K562 (cell line): ENCODE measurements around the gene CNNM4. TPM values are rescaled to one million over a fixed set of nuclear protein-coding genes. Genes with fewer than 3 reads are reported as not detected.

Source experiments
- CBFA2T3 ChIP-seq: fragments of 450-650 bp; IDR thresholded peaks from 2 replicates; pipeline ENCODE4 v1.6.1; 2017
- CBX3 ChIP-seq, 2 experiments: IDR thresholded peaks; 1 replicate in 1 of 2; 2 replicates in 1 of 2; pipeline ENCODE4 v1.6.1; 2012; ENCODE audit warnings: inconsistent platforms in 2 of 2, low read length in 2 of 2, borderline replicate concordance in 1 of 2, control low read depth in 1 of 2
- FOSL1 ChIP-seq: fragments of 200-800 bp; sonication (Bioruptor generic); conservative IDR thresholded peaks from 2 replicates; pipeline ENCODE4 v1.6.1; 2016; ENCODE audit warnings: missing genetic modification characterization, missing compliant biosample characterization
- FOXK1 ChIP-seq: sonication (generic); formaldehyde crosslinking; IDR thresholded peaks from 2 replicates; pipeline ENCODE4 v1.8.0; 2022; ENCODE audit warnings: missing genetic modification reagents, mild to moderate bottlenecking, borderline replicate concordance
- GTF2E2 ChIP-seq: fragments of 200-800 bp; sonication (Bioruptor generic); IDR thresholded peaks from 2 replicates; pipeline ENCODE4 v1.6.1; 2016; ENCODE audit warnings: missing genetic modification characterization, missing compliant biosample characterization
- NR4A1 ChIP-seq, 2 experiments: fragments of 250-450 bp in 1 of 2; fragments of 450-650 bp in 1 of 2; sonication (Bioruptor Pico) in 1 of 2; IDR thresholded peaks; 2 replicates each; pipeline versions ENCODE4 v1.4.0 to v1.6.1; 2016 to 2020; ENCODE audit warnings: mild to moderate bottlenecking in 2 of 2, missing compliant biosample characterization in 1 of 2, missing genetic modification characterization in 1 of 2, moderate library complexity in 1 of 2
- PHF8 ChIP-seq: fragments of 200-600 bp; sonication (generic); IDR thresholded peaks from 2 replicates; pipeline ENCODE4 v1.6.1; 2012; ENCODE audit warnings: mixed run types, mild to moderate bottlenecking, inconsistent platforms, low read length, moderate library complexity, borderline replicate concordance
- POLR2B ChIP-seq: fragments of 450-650 bp; IDR thresholded peaks from 2 replicates; pipeline ENCODE4 v1.6.1; 2018; ENCODE audit warnings: low read depth; ENCODE audit not compliant: partially characterized antibody
- ZBTB7A ChIP-seq: IDR thresholded peaks from 2 replicates; pipeline ENCODE4 v1.6.1; 2011; ENCODE audit warnings: low read depth, mild to moderate bottlenecking, low read length, moderate library complexity, borderline replicate concordance; ENCODE audit not compliant: control insufficient read depth
- ZNF561 ChIP-seq: fragments of 450-650 bp; formaldehyde crosslinking; conservative IDR thresholded peaks from 2 replicates; pipeline ENCODE4 v1.4.0; 2020; ENCODE audit warnings: mild to moderate bottlenecking, moderate library complexity
- ZNF589 ChIP-seq: fragments of 200-800 bp; sonication (Bioruptor generic); IDR thresholded peaks from 2 replicates; pipeline ENCODE4 v1.6.1; 2016; ENCODE audit warnings: low read depth, missing genetic modification characterization, missing compliant biosample characterization
- polyA plus RNA-seq, 8 experiments: library from polyadenylated mRNA; depleted of rRNA in 4 of 8; stranded (reverse) in 5 of 8; unstranded in 3 of 8; fragments of >200 nt; fragmentation: Nextera tagmentation in 2 of 8; fragmentation: Illumina TruSeq in 1 of 8; extraction: Ambion mirVana in 2 of 8; extraction: Trizol in 1 of 8; gene quantifications; 2 replicates each; pipeline versions ENCODE4 v1.2.1 to v1.2.3, GENCODE V29; 2011 to 2014; ENCODE audit warnings: inconsistent platforms in 1 of 8, missing spikeins in 1 of 8
- total RNA-seq, 7 experiments: library from RNA; depleted of rRNA in 6 of 7; stranded (reverse); fragments of >200 nt in 6 of 7; fragmentation: Illumina TruSeq in 2 of 7; extraction: Trizol in 2 of 7; gene quantifications; 2 replicates each; pipeline versions ENCODE4 v1.2.1 to v1.2.3, GENCODE V29; 2011 to 2021; ENCODE audit warnings: low replicate concordance in 1 of 7
- TF ChIP-seq, protein P1 (sequence below): sonication (generic); formaldehyde crosslinking; IDR thresholded peaks from 2 replicates; pipeline ENCODE4 v1.8.1; 2023; ENCODE audit warnings: mild to moderate bottlenecking, missing genetic modification reagents, moderate library complexity
- TF ChIP-seq, protein P2 (sequence below): sonication (generic); formaldehyde crosslinking; IDR thresholded peaks from 2 replicates; pipeline ENCODE4 v1.8.1; 2023; ENCODE audit warnings: missing genetic modification reagents, mild to moderate bottlenecking, borderline replicate concordance
- TF ChIP-seq, protein P3 (sequence below): sonication (generic); formaldehyde crosslinking; IDR thresholded peaks from 2 replicates; pipeline ENCODE4 v1.8.0; 2022; ENCODE audit warnings: mild to moderate bottlenecking, missing genetic modification reagents
- TF ChIP-seq, protein P4 (sequence below): fragments of 450-650 bp; IDR thresholded peaks from 2 replicates; pipeline ENCODE4 v1.7.1; 2018; ENCODE audit warnings: mild to moderate bottlenecking, low read depth; ENCODE audit not compliant: partially characterized antibody

CNNM4 gene
- total and polyA plus RNA-seq, 9 of the 15 experiments (the other 6 are each of a cell fraction or from before 2014, with no cell fraction given): 0.96 to 6.3 (median 2.8) TPM

DNA sequence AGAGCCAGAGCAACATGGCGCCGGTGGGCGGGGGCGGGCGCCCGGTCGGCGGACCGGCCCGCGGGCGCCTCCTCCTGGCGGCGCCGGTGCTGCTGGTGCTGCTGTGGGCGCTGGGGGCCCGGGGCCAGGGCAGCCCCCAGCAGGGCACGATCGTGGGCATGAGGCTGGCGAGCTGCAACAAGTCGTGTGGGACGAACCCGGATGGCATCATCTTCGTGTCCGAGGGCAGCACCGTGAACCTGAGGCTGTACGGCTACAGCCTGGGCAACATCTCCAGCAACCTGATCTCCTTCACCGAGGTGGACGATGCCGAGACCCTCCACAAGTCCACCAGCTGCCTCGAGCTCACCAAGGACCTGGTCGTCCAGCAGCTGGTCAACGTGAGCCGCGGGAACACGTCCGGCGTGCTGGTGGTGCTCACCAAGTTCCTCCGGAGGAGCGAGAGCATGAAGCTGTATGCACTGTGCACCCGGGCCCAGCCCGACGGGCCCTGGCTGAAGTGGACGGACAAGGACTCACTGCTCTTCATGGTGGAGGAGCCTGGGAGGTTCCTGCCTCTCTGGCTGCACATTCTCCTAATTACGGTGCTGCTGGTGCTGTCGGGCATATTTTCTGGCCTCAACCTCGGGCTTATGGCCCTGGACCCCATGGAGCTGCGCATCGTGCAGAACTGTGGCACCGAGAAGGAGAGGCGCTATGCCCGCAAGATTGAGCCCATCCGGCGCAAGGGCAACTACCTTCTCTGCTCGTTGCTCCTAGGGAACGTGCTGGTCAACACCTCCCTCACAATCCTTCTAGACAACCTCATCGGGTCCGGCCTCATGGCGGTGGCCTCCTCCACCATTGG is 507 bp downstream of the CNNM4 start (continued):
- TF ChIP-seq, protein P1, sequence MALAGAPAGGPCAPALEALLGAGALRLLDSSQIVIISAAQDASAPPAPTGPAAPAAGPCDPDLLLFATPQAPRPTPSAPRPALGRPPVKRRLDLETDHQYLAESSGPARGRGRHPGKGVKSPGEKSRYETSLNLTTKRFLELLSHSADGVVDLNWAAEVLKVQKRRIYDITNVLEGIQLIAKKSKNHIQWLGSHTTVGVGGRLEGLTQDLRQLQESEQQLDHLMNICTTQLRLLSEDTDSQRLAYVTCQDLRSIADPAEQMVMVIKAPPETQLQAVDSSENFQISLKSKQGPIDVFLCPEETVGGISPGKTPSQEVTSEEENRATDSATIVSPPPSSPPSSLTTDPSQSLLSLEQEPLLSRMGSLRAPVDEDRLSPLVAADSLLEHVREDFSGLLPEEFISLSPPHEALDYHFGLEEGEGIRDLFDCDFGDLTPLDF (CRISPR knock-in tag): 0 out of 2 replicates have a peak, but pooled peaks have one; percentile 53
- TF ChIP-seq ZNF561 (CRISPR knock-in tag): no peak
- TF ChIP-seq PHF8: peak; percentile 53; the same call in 1 of the 2 replicates
- TF ChIP-seq, protein P2, sequence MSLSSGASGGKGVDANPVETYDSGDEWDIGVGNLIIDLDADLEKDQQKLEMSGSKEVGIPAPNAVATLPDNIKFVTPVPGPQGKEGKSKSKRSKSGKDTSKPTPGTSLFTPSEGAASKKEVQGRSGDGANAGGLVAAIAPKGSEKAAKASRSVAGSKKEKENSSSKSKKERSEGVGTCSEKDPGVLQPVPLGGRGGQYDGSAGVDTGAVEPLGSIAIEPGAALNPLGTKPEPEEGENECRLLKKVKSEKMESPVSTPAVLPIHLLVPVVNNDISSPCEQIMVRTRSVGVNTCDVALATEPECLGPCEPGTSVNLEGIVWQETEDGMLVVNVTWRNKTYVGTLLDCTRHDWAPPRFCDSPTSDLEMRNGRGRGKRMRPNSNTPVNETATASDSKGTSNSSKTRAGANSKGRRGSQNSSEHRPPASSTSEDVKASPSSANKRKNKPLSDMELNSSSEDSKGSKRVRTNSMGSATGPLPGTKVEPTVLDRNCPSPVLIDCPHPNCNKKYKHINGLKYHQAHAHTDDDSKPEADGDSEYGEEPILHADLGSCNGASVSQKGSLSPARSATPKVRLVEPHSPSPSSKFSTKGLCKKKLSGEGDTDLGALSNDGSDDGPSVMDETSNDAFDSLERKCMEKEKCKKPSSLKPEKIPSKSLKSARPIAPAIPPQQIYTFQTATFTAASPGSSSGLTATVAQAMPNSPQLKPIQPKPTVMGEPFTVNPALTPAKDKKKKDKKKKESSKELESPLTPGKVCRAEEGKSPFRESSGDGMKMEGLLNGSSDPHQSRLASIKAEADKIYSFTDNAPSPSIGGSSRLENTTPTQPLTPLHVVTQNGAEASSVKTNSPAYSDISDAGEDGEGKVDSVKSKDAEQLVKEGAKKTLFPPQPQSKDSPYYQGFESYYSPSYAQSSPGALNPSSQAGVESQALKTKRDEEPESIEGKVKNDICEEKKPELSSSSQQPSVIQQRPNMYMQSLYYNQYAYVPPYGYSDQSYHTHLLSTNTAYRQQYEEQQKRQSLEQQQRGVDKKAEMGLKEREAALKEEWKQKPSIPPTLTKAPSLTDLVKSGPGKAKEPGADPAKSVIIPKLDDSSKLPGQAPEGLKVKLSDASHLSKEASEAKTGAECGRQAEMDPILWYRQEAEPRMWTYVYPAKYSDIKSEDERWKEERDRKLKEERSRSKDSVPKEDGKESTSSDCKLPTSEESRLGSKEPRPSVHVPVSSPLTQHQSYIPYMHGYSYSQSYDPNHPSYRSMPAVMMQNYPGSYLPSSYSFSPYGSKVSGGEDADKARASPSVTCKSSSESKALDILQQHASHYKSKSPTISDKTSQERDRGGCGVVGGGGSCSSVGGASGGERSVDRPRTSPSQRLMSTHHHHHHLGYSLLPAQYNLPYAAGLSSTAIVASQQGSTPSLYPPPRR (CRISPR knock-in tag): no peak
- no peak for TF ChIP-seq FOSL1 (tag)
- TF ChIP-seq, protein P3, sequence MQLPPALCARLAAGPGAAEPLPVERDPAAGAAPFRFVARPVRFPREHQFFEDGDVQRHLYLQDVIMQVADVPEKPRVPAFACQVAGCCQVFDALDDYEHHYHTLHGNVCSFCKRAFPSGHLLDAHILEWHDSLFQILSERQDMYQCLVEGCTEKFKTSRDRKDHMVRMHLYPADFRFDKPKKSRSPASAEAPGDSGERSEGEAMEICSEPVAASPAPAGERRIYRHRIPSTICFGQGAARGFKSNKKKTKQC (CRISPR knock-in tag): 0 out of 2 replicates have a peak, but pooled peaks have one; percentile 56
- TF ChIP-seq ZNF589 (CRISPR knock-in tag): peak; percentile 45; the same call in 1 of the 2 replicates
- TF ChIP-seq CBFA2T3: no peak
- TF ChIP-seq GTF2E2: no peak
- TF ChIP-seq CBX3 (IDR thresholded peaks at IDR 0.05; ENCODE audit: borderline replicate concordance in 1 of 2, low read length in 2 of 2): no peak
- TF ChIP-seq, protein P4, sequence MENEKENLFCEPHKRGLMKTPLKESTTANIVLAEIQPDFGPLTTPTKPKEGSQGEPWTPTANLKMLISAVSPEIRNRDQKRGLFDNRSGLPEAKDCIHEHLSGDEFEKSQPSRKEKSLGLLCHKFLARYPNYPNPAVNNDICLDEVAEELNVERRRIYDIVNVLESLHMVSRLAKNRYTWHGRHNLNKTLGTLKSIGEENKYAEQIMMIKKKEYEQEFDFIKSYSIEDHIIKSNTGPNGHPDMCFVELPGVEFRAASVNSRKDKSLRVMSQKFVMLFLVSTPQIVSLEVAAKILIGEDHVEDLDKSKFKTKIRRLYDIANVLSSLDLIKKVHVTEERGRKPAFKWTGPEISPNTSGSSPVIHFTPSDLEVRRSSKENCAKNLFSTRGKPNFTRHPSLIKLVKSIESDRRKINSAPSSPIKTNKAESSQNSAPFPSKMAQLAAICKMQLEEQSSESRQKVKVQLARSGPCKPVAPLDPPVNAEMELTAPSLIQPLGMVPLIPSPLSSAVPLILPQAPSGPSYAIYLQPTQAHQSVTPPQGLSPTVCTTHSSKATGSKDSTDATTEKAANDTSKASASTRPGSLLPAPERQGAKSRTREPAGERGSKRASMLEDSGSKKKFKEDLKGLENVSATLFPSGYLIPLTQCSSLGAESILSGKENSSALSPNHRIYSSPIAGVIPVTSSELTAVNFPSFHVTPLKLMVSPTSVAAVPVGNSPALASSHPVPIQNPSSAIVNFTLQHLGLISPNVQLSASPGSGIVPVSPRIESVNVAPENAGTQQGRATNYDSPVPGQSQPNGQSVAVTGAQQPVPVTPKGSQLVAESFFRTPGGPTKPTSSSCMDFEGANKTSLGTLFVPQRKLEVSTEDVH: no peak
- TF ChIP-seq NR4A1 (CRISPR knock-in tag; IDR thresholded peaks at IDR 0.05): no peak
- no peak for TF ChIP-seq NR4A1 (tag; IDR thresholded peaks at IDR 0.05)
- TF ChIP-seq POLR2B: no peak
- no peak for TF ChIP-seq FOXK1 (CRISPR knock-in tag)
- TF ChIP-seq ZBTB7A: peak; percentile 92
